Measurements from ENCODE around the gene KLF7. TPM values are rescaled to one million over a fixed set of nuclear protein-coding genes. Genes with fewer than 3 reads are reported as not detected.

The KLF7 gene
- total RNA-seq, 1 experiment from 2014 or later, result 32.2 TPM

- Histone ChIP-seq H3K9ac (ENCODE audit: extremely low read depth, insufficient read length, low read length) (no peak overlapping the region), H2BK120ac (ENCODE audit: low read depth, low read length, poor library complexity, severe bottlenecking) (no peak overlapping the region), H3K27me3 (ENCODE audit: insufficient read depth, low read length) (no peaks in the 10 kb centered on the region), H3K23ac (ENCODE audit: insufficient read length, low read depth, low read length) (no peak overlapping the region), H4K91ac (ENCODE audit: insufficient read length, low read depth, low read length) (no peak overlapping the region), H4K20me1 (ENCODE audit: control insufficient read depth, insufficient read depth, insufficient read length) (no peaks in the 10 kb centered on the region), H2BK20ac (ENCODE audit: low read depth, low read length, poor library complexity, severe bottlenecking) (no peak overlapping the region), H2BK15ac (ENCODE audit: low read depth, low read length) (no peak overlapping the region), H3T11ph (ENCODE audit: low read length) (no peak overlapping the region), H2BK12ac (ENCODE audit: insufficient read length, low read depth, low read length) (no peak overlapping the region), H3K79me1 (ENCODE audit: insufficient read depth, low read depth, low read length, poor library complexity, severe bottlenecking) (no peaks in the 10 kb centered on the region), H3K14ac (ENCODE audit: insufficient read depth, low read length) (no peak overlapping the region), H4K8ac (replicated peaks; ENCODE audit: insufficient read length, low read depth, low read length) (no peak overlapping the region), H3K79me2 (ENCODE audit: insufficient read depth, low read length) (no peaks in the 10 kb centered on the region), H4K5ac (ENCODE audit: insufficient read length, low read depth, low read length) (no peak overlapping the region), H3K4me2 (ENCODE audit: insufficient read depth, insufficient read length, low read length) (no peak overlapping the region), H2AFZ (ENCODE audit: low read length) (no peak overlapping the region), H3K18ac (ENCODE audit: insufficient read length, low read depth, low read length) (no peak overlapping the region), H3K9me3 (ENCODE audit: control insufficient read depth, low read depth, low read length) (no peaks in the 10 kb centered on the region), H3K4me1 (ENCODE audit: insufficient read depth, low read length) (no peaks in the 10 kb centered on the region), H3K23me2 (ENCODE audit: insufficient read length, low read depth, low read length, poor library complexity, severe bottlenecking) (no peaks in the 10 kb centered on the region), H3K27ac (ENCODE audit: insufficient read length, low read depth, low read length) (no peak overlapping the region), H3K56ac (ENCODE audit: insufficient read length, low read depth, low read length) (no peak overlapping the region), H3K4ac (ENCODE audit: low read depth, low read length) (no peak overlapping the region), H2BK5ac (ENCODE audit: insufficient read length, low read length) (no peak overlapping the region), H2AK5ac (ENCODE audit: insufficient read length, low read length) (no peak overlapping the region)
- no peaks in the 10 kb centered on the region for H3K27me3 Mint-ChIP-seq (ENCODE audit: low read depth)
- H3K27ac Mint-ChIP-seq, result no peak overlapping the region
- whole genome bisulfite sequencing (ENCODE audit: extremely low coverage, insufficient read length, low lambda C conversion rate), result no CpG with 5 or more reads among the region's 8 CpGs
- H3K4me1 Mint-ChIP-seq, result peaks cover 7 to 26% of the 10 kb centered on the region in 2 experiments
- H3K4me3 Mint-ChIP-seq, result no peak overlapping the region
- no peak for TF ChIP-seq CTCF (conservative IDR thresholded peaks at IDR 0.05)
- H3K9me3 Mint-ChIP-seq, result no peaks in the 10 kb centered on the region
- no peak for DNase-seq
- no peaks in the 10 kb centered on the region for H3K36me3 Mint-ChIP-seq (ENCODE audit: insufficient read depth in 1 of 3, low read depth in 3 of 3)
Measured at GRCh38 chr2:207200136-207200535, 34.4 kb upstream of the KLF7 start.
